Ishikawa (cell line): ENCODE results near the gene TUBB2A.

Source experiments
- CEBPB ChIP-seq: IDR thresholded peaks from 2 replicates; pipeline ENCODE4 v1.6.1; 2012
- CREB1 ChIP-seq: IDR thresholded peaks from 2 replicates; pipeline ENCODE4 v1.6.1; 2012; ENCODE audit warnings: low read depth
- EGR1 ChIP-seq: IDR thresholded peaks from 2 replicates; pipeline ENCODE4 v1.6.1; 2012
- EP300 ChIP-seq: IDR thresholded peaks from 2 replicates; pipeline ENCODE4 v1.6.1; 2012; ENCODE audit warnings: borderline replicate concordance
- FOXM1 ChIP-seq: IDR thresholded peaks from 2 replicates; pipeline ENCODE4 v1.6.1; 2012; ENCODE audit warnings: low read depth, borderline replicate concordance
- MAX ChIP-seq: IDR thresholded peaks from 2 replicates; pipeline ENCODE4 v1.6.1; 2012
- NFIC ChIP-seq: IDR thresholded peaks from 2 replicates; pipeline ENCODE4 v1.6.1; 2012
- RAD21 ChIP-seq: IDR thresholded peaks from 2 replicates; pipeline ENCODE4 v1.6.1; 2012; ENCODE audit warnings: low read depth
- REST ChIP-seq: IDR thresholded peaks from 2 replicates; pipeline ENCODE4 v1.6.1; 2012; ENCODE audit warnings: low read depth, mild to moderate bottlenecking
- TAF1 ChIP-seq: IDR thresholded peaks from 2 replicates; pipeline ENCODE4 v1.6.1; 2012; ENCODE audit warnings: low read depth, mild to moderate bottlenecking
- TCF12 ChIP-seq: IDR thresholded peaks from 2 replicates; pipeline ENCODE4 v1.6.1; 2012; ENCODE audit warnings: low read depth
- TEAD4 ChIP-seq: IDR thresholded peaks from 2 replicates; pipeline ENCODE4 v1.6.1; 2012
- YY1 ChIP-seq: IDR thresholded peaks from 2 replicates; pipeline ENCODE4 v1.6.1; 2012; ENCODE audit warnings: low read depth
- ZBTB7A ChIP-seq: IDR thresholded peaks from 2 replicates; pipeline ENCODE4 v1.6.1; 2012; ENCODE audit warnings: low read depth
- TF ChIP-seq, protein P1 (sequence below): IDR thresholded peaks from 2 replicates; pipeline ENCODE4 v1.6.1; 2012

Gene TUBB2A

GRCh38 chr6:3157131-3157933 is at the start of gene TUBB2A:
Gene TUBB2A (minus strand): TSS chr6:3157544. CDS start chr6:3157463, 81 bp downstream.
- no peak for TF ChIP-seq FOXM1
- TF ChIP-seq ZBTB7A: peak; percentile 96; the same call in 1 of the 2 replicates
- TF ChIP-seq TAF1: peak; percentile 74; the same call in 1 of the 2 replicates
- TF ChIP-seq MAX: peak; percentile 77
- TF ChIP-seq, protein P1, sequence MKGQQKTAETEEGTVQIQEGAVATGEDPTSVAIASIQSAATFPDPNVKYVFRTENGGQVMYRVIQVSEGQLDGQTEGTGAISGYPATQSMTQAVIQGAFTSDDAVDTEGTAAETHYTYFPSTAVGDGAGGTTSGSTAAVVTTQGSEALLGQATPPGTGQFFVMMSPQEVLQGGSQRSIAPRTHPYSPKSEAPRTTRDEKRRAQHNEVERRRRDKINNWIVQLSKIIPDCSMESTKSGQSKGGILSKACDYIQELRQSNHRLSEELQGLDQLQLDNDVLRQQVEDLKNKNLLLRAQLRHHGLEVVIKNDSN: no peak
- 0 out of 2 replicates have a peak, but pooled peaks have one; percentile 17 for TF ChIP-seq EP300
- peak; percentile 30; the same call in 1 of the 2 replicates for TF ChIP-seq YY1
- TF ChIP-seq CEBPB: no peak
- peak; percentile 75 for TF ChIP-seq CREB1
- TF ChIP-seq EGR1: peak; percentile 97
- TF ChIP-seq RAD21: peak; percentile 25; the same call in 1 of the 2 replicates
- no peak for TF ChIP-seq TEAD4

- TF ChIP-seq FOXM1: no peak
- TF ChIP-seq, protein P1: no peak
Observed at GRCh38 chr6:3206339-3207015, 49.1 kb upstream of the TUBB2A start.

- TF ChIP-seq CREB1 (no peak), CEBPB (peak; percentile 78)
Observed at GRCh38 chr6:3205913-3206312, 48.6 kb upstream of the TUBB2A start.

DNA sequence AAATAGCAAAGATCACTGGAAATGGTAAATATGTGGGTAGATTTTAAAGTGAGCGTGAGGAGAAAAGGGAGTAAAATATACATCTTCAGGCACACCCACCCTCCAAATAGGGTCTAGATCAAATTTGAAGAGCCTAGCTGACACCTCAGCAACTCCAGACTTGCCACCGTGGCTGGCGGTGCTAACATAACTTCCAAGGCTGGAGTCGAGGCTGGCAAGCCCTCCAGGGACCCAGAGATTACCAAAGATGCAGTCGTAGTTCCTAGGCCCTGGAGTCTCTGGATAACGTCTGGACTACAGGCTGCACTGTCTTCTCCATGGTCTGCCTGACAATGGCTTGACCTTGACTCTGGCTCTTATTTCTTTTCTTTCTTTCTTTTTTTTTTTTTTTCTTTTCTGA is 47.6 kb upstream of the TUBB2A start:
- no peak for TF ChIP-seq REST
- no peak for TF ChIP-seq FOXM1
- no peak for TF ChIP-seq EGR1
- no peak for TF ChIP-seq MAX
- TF ChIP-seq EP300: no peak
- no peak for TF ChIP-seq CEBPB
- no peak for TF ChIP-seq ZBTB7A
- TF ChIP-seq TCF12: no peak
- no peak for TF ChIP-seq CREB1
- no peak for TF ChIP-seq YY1
- no peak for TF ChIP-seq TEAD4
- TF ChIP-seq TAF1: no peak
- TF ChIP-seq RAD21: no peak
- no peak for TF ChIP-seq NFIC
- TF ChIP-seq, protein P1: no peak

DNA sequence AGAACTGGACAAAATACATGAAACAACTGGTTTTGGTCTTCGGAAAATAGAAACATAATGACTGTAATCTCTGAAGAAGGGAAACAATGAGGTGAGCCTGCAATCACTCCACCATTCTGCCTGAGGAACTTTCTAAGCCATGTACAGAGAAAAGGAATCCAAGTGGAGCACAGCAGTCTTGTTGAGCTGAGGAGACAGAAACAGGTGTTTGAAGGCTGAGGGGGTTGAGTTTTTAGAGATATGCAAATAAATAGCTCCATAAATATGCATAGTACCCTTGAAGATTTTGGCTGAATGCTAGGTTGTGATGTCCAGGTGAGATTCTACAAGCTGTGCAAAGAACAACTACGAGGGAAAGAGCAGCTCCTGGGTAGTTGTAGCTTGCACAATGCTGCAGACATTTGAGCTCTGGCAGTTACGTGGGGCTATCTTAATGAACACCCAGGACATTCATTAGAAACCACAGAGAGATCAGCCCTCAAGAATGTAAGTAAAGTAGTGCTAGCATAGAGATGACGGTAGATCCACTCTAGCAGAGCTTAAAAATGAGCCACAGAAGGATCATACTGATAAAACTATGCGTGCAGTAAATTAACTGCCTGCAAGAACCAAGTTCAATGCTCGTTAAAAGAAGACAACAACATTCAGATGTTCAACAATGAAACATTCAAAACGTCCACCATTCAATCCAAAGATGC is 45.8 kb upstream of the TUBB2A start:
- TF ChIP-seq REST: no peak
- no peak for TF ChIP-seq TAF1
- TF ChIP-seq EP300: no peak
- TF ChIP-seq TEAD4: no peak
- TF ChIP-seq, protein P1: no peak
- TF ChIP-seq RAD21: no peak
- no peak for TF ChIP-seq EGR1
- no peak for TF ChIP-seq FOXM1
- TF ChIP-seq TCF12: no peak
- TF ChIP-seq CEBPB: no peak
- TF ChIP-seq CREB1: no peak
- TF ChIP-seq ZBTB7A: no peak
- no peak for TF ChIP-seq MAX
- no peak for TF ChIP-seq NFIC
